CD14-positive monocyte (primary cell): Measurements from ENCODE around the gene PKMYT1. TPM values are rescaled to one million over a fixed set of nuclear protein-coding genes. Genes with fewer than 3 reads are reported as not detected.
A peak's percentile ranks its signal among the peaks of the same experiment; 100 is the strongest.

Experiments
- DNase-seq, 3 donors: peaks; one replicate each; pipeline ENCODE4 v3.0.0-alpha.2; 2011 to 2022
- H2AFZ ChIP-seq: 2 replicates; pipeline ENCODE4 v1.6.0; 2012; ENCODE audit warnings: mild to moderate bottlenecking, low read depth, low read length, inconsistent platforms; ENCODE audit not compliant: insufficient read depth, poor library complexity, severe bottlenecking
- H3K27ac ChIP-seq, 2 donors: 1 replicate in 1 of 2; 2 replicates in 1 of 2; pipeline ENCODE4 v1.5.1; 2012 to 2013; ENCODE audit warnings: low read length in 2 of 2, control low read depth in 1 of 2, inconsistent platforms in 1 of 2, low read depth in 1 of 2, mild to moderate bottlenecking in 1 of 2
- H3K27me3 ChIP-seq, 2 donors: one replicate each; pipeline versions ENCODE4 v1.6.0 to v1.6.1; 2011 to 2013; ENCODE audit warnings: low read length in 2 of 2; ENCODE audit not compliant: control insufficient read depth in 2 of 2, insufficient read depth in 2 of 2
- H3K36me3 ChIP-seq, 2 donors: replicated peaks in 1 of 2; 1 replicate in 1 of 2; 2 replicates in 1 of 2; pipeline versions ENCODE4 v1.5.1 to v1.6.1; 2012 to 2013; ENCODE audit warnings: low read length in 2 of 2, control low read depth in 1 of 2, inconsistent platforms in 1 of 2, mild to moderate bottlenecking in 1 of 2; ENCODE audit not compliant: insufficient read depth in 2 of 2, control insufficient read depth in 1 of 2
- H3K4me1 ChIP-seq, 2 donors: 1 replicate in 1 of 2; 2 replicates in 1 of 2; pipeline versions ENCODE4 v1.5.1 to v1.6.1; 2012 to 2013; ENCODE audit warnings: low read length in 2 of 2, control low read depth in 1 of 2, inconsistent platforms in 1 of 2, mild to moderate bottlenecking in 1 of 2, moderate library complexity in 1 of 2; ENCODE audit not compliant: insufficient read depth in 2 of 2, control insufficient read depth in 1 of 2
- H3K4me2 ChIP-seq: replicated peaks from 2 replicates; pipeline ENCODE3; 2012; ENCODE audit warnings: low read length, moderate library complexity, mild to moderate bottlenecking; ENCODE audit not compliant: poor library complexity, severe bottlenecking; ENCODE audit errors: extremely low read depth
- H3K4me3 ChIP-seq, 3 experiments: fragments of 200-600 bp in 1 of 3; sonication (generic) in 1 of 3; replicated peaks in 1 of 3; 1 replicate in 2 of 3; 2 replicates in 1 of 3; pipeline ENCODE4 v1.5.1; 2011 to 2013; ENCODE audit warnings: low read length in 3 of 3, mild to moderate bottlenecking in 3 of 3, control low read depth in 2 of 3, low read depth in 2 of 3, inconsistent platforms in 1 of 3, moderate library complexity in 1 of 3
- H3K79me2 ChIP-seq: 2 replicates; pipeline ENCODE4 v1.6.0; 2012; ENCODE audit warnings: mild to moderate bottlenecking, control low read depth, inconsistent platforms, low read length, moderate library complexity; ENCODE audit not compliant: insufficient read depth
- H3K9ac ChIP-seq: 2 replicates; pipeline ENCODE4 v1.6.0; 2017; ENCODE audit warnings: low read length, mild to moderate bottlenecking; ENCODE audit not compliant: insufficient read depth, poor library complexity, severe bottlenecking
- H3K9me3 ChIP-seq, 2 donors: replicated peaks in 1 of 2; 1 replicate in 1 of 2; 2 replicates in 1 of 2; pipeline versions ENCODE4 v1.5.1 to v1.6.1; 2012 to 2013; ENCODE audit warnings: low read length in 2 of 2, control low read depth in 1 of 2; ENCODE audit not compliant: control insufficient read depth in 1 of 2, insufficient read depth in 1 of 2
- H4K20me1 ChIP-seq: 2 replicates; pipeline ENCODE4 v1.6.0; 2012; ENCODE audit warnings: mild to moderate bottlenecking, low read length, control low read depth, moderate library complexity; ENCODE audit not compliant: insufficient read depth
- H3K27ac Mint-ChIP-seq, 7 donors: one replicate each; pipeline ENCODE4 v1.8.0; 2020; ENCODE audit warnings: mild to moderate bottlenecking in 7 of 7, mixed read lengths in 7 of 7, moderate library complexity in 6 of 7, inconsistent platforms in 2 of 7
- H3K27me3 Mint-ChIP-seq, 3 donors: one replicate each; pipeline ENCODE4 v1.8.0; 2021 to 2022; ENCODE audit warnings: low read depth in 3 of 3, mild to moderate bottlenecking in 3 of 3, mixed read lengths in 3 of 3, moderate library complexity in 3 of 3, inconsistent platforms in 1 of 3
- H3K36me3 Mint-ChIP-seq, 2 donors: one replicate each; pipeline ENCODE4 v1.8.0; 2020; ENCODE audit warnings: mixed read lengths in 2 of 2, inconsistent platforms in 1 of 2, mild to moderate bottlenecking in 1 of 2
- H3K4me1 Mint-ChIP-seq: one replicate; pipeline ENCODE4 v1.8.0; 2020; ENCODE audit warnings: mild to moderate bottlenecking, mixed read lengths
- H3K4me3 Mint-ChIP-seq, 2 donors: one replicate each; pipeline ENCODE4 v1.8.0; 2020; ENCODE audit warnings: mild to moderate bottlenecking in 2 of 2, mixed read lengths in 2 of 2, moderate library complexity in 1 of 2
- H3K9me3 Mint-ChIP-seq, 7 donors: one replicate each; pipeline ENCODE4 v1.8.0; 2020 to 2022; ENCODE audit warnings: mixed read lengths in 7 of 7, mild to moderate bottlenecking in 6 of 7, moderate library complexity in 6 of 7, inconsistent platforms in 2 of 7
- CTCF ChIP-seq: fragments of 200-600 bp; IDR thresholded peaks from one replicate; pipeline ENCODE4 v1.8.0; 2022; ENCODE audit warnings: antibody characterized with exemption, mild to moderate bottlenecking
- WGBS: methylation state at CpG from one replicate; pipeline ENCODE4 v1.1.5; 2013; ENCODE audit warnings: missing lambda C conversion rate; ENCODE audit not compliant: insufficient coverage; 5-methylcytosine and 5-hydroxymethylcytosine counted together
- intact Hi-C, 2 donors: fragments of 100-400 bp; cut with micrococcal nuclease; formaldehyde crosslinking; loops; one replicate each; pipeline versions ENCODE4 v1.15.0 to v1.15.1; 2023
- polyA plus RNA-seq, 3 donors: library from polyadenylated mRNA; depleted of rRNA in 1 of 3; unstranded in 2 of 3; stranded (reverse) in 1 of 3; fragments of 300-500 nt in 2 of 3; fragments of >200 nt in 1 of 3; fragmentation: Illumina TruSeq in 2 of 3; gene quantifications; 1 replicate in 2 of 3; 2 replicates in 1 of 3; pipeline ENCODE4 v1.2.3, GENCODE V29; 2012 to 2021

PKMYT1 gene
- polyA plus RNA-seq, 3 donors: 0.39 to 3.2 (median 3.0) TPM

GRCh38 chr16:2966808-2967191 is 13.4 kb downstream of the PKMYT1 start:
- Histone ChIP-seq H3K36me3 (peaks cover 1 to 2% of the 10 kb centered on the region in 2 donors), H4K20me1 (peaks cover 44% of the 10 kb centered on the region), H3K27me3 (peaks cover 27 to 65% of the 10 kb centered on the region in 2 donors), H2AFZ (no peak overlapping the region), H3K4me3 (no peak overlapping the region), H3K9ac (no peak overlapping the region), H3K4me1 (peaks cover 58 to 79% of the 10 kb centered on the region in 2 donors), H3K79me2 (peaks cover 23% of the 10 kb centered on the region), H3K27ac (no peak overlapping the region), H3K4me2 (peak overlapping the region; percentile 52), H3K9me3 (peaks cover 0 to 8% of the 10 kb centered on the region in 2 donors)
- peak; percentile 35 for TF ChIP-seq CTCF
- Mint-ChIP-seq H3K36me3 (peaks cover 5% of the 10 kb centered on the region in 2 donors), H3K27me3 (peaks cover 49 to 70% (median 53%) of the 10 kb centered on the region in 3 donors), H3K4me3 (peak overlapping the region in 1 of 2 donors; percentile 21), H3K27ac (no peak overlapping the region), H3K9me3 (peaks cover 0 to 22% (median 7%) of the 10 kb centered on the region in 7 donors), H3K4me1 (peaks cover 43% of the 10 kb centered on the region)
- intact Hi-C loops: loop anchor here in 1 of 2 donors (5.0 kb wide), 1 partner anchor 56 kb away; the partner anchor contains the start of genes HCFC1R1, THOC6 and TNFRSF12A
- DNase-seq: peak; percentile 37 to 73 (median 51)
- WGBS: 2% methylated on average over 46 of the region's 46 CpGs

DNA sequence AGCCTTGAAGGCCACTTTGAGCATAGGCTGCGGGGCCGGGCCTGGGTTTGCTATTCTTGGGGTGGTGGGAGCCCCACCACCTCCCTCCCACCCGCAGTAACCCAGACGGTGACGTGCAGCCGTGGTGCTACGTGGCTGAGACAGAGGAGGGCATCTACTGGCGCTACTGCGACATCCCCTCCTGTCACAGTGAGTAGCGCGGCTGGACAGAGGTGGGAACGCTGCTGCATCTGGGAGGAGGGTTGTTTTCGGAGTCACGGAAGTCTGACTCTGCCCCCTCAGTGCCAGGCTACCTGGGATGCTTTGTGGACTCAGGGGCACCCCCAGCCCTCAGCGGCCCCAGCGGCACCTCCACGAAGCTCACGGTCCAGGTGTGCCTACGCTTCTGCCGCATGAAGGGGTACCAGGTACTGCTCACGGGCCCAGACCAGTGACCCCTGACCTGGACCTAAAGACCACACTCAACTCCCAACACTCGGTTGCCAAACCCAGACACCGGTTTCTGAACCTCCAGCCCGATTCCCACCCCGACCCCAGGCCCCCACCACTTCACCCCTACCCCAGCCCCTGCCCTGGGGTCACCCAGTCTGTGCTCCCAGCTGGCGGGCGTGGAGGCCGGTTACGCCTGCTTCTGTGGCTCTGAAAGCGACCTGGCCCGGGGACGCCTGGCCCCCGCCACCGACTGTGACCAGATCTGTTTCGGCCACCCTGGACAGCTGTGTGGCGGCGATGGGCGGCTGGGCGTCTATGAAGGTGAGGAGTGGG is 14.0 kb downstream of the PKMYT1 start:
- TF ChIP-seq CTCF: no peak
- Histone ChIP-seq H3K27ac (no peak overlapping the region), H4K20me1 (peaks cover 38% of the 10 kb centered on the region), H3K4me1 (peaks cover 58 to 79% of the 10 kb centered on the region in 2 donors), H3K4me3 (no peak overlapping the region), H3K36me3 (no peaks in the 10 kb centered on the region), H2AFZ (no peak overlapping the region), H3K9me3 (peaks cover 0 to 8% of the 10 kb centered on the region in 2 donors), H3K79me2 (peaks cover 19% of the 10 kb centered on the region), H3K9ac (no peak overlapping the region), H3K4me2 (peak overlapping the region; percentile 52), H3K27me3 (peaks cover 27 to 68% of the 10 kb centered on the region in 2 donors)
- 57% methylated on average over 33 of the region's 39 CpGs for WGBS
- Mint-ChIP-seq H3K4me3 (peak overlapping the region in 1 of 2 donors; percentile 80), H3K9me3 (peaks cover 0 to 22% (median 7%) of the 10 kb centered on the region in 7 donors), H3K4me1 (peaks cover 44% of the 10 kb centered on the region), H3K36me3 (peaks cover 4 to 5% of the 10 kb centered on the region in 2 donors), H3K27me3 (peaks cover 50 to 72% (median 55%) of the 10 kb centered on the region in 3 donors), H3K27ac (no peak overlapping the region)
- DNase-seq: no peak
- intact Hi-C loops: loop anchor here in 1 of 2 donors (5.0 kb wide), 1 partner anchor 56 kb away; the partner anchor contains the start of genes HCFC1R1, THOC6 and TNFRSF12A
